PC-3 (cell line): ENCODE results near the gene ALOX12B. TPM values are rescaled to one million over a fixed set of nuclear protein-coding genes. Genes with fewer than 3 reads are reported as not detected.

ENCODE experiments used
- ATAC-seq: fragments of 200-7000 bp; cut with Tn5 transposase; 2 replicates; pipeline ENCODE4 v1.9.1; 2020; ENCODE audit warnings: mild to moderate bottlenecking, moderate library complexity
- BruUV-seq: library from RNA; stranded (reverse); fragments of 400-500 nt; replicated peaks from 2 replicates; lab custom pipeline; 2021; lab: Mats Ljungman, UMichigan
- CTCF ChIA-PET: fragments of 300-600 bp; sonication (Branson Sonifier 250); formaldehyde crosslinking; loops from one replicate; lab custom pipeline; 2022; ENCODE audit warnings: antibody characterized with exemption; lab: Charles Lee
- POLR2A ChIA-PET: fragments of 300-600 bp; sonication (Branson Sonifier 250); formaldehyde crosslinking; loops from one replicate; lab custom pipeline; 2022; ENCODE audit warnings: antibody characterized with exemption; ENCODE audit not compliant: unreplicated experiment; lab: Charles Lee
- DNase-seq: peaks from one replicate; pipeline ENCODE4 v3.0.0-alpha.2; 2015
- H2AFZ ChIP-seq: fragments of 300-600 bp; sonication (generic); 2 replicates; pipeline ENCODE4 v1.6.0; 2016; ENCODE audit warnings: antibody characterized with exemption, low read length
- H3F3A ChIP-seq: fragments of 300-600 bp; sonication (generic); one replicate; pipeline ENCODE4 v1.6.0; 2017; ENCODE audit warnings: antibody characterized with exemption, low read length, control low read depth, mild to moderate bottlenecking; ENCODE audit not compliant: unreplicated experiment
- H3K27ac ChIP-seq: fragments of 300-600 bp; sonication (generic); 2 replicates; pipeline ENCODE4 v1.5.1; 2016; ENCODE audit warnings: mild to moderate bottlenecking, low read length
- H3K27me3 ChIP-seq: fragments of 300-600 bp; sonication (generic); 2 replicates; pipeline ENCODE4 v1.6.1; 2016; ENCODE audit warnings: low read length, mixed read lengths
- H3K36me3 ChIP-seq: fragments of 300-600 bp; sonication (generic); 2 replicates; pipeline ENCODE4 v1.6.1; 2016; ENCODE audit warnings: low read depth, mixed run types, low read length, mixed read lengths
- H3K4me1 ChIP-seq: fragments of 300-600 bp; sonication (generic); 2 replicates; pipeline ENCODE4 v1.5.1; 2016; ENCODE audit warnings: low read length; ENCODE audit not compliant: insufficient read depth
- H3K4me2 ChIP-seq: fragments of 300-600 bp; sonication (generic); 2 replicates; pipeline ENCODE4 v1.6.0; 2016; ENCODE audit warnings: low read length
- H3K4me3 ChIP-seq: fragments of 300-600 bp; sonication (generic); 2 replicates; pipeline ENCODE4 v1.5.1; 2016; ENCODE audit warnings: mild to moderate bottlenecking, low read length, mixed read lengths
- H3K79me2 ChIP-seq: fragments of 300-600 bp; sonication (generic); 2 replicates; pipeline ENCODE4 v1.6.1; 2017; ENCODE audit warnings: low read length, mixed read lengths
- H3K9ac ChIP-seq: fragments of 300-600 bp; sonication (generic); 2 replicates; pipeline ENCODE4 v1.6.0; 2016; ENCODE audit warnings: mild to moderate bottlenecking, low read length
- H3K9me2 ChIP-seq: fragments of 300-600 bp; sonication (generic); replicated peaks from 2 replicates; pipeline ENCODE4 v1.6.1; 2016; ENCODE audit warnings: mixed run types, low read length, mixed read lengths
- H3K9me3 ChIP-seq: fragments of 300-600 bp; sonication (generic); 2 replicates; pipeline ENCODE4 v1.6.1; 2016; ENCODE audit warnings: low read length, mixed read lengths
- H4K20me1 ChIP-seq: fragments of 300-600 bp; sonication (generic); 2 replicates; pipeline ENCODE4 v1.6.1; 2016; ENCODE audit warnings: low read length, mixed read lengths
- EZH2 ChIP-seq: fragments of 300-600 bp; sonication (generic); IDR thresholded peaks from one replicate; pipeline ENCODE4 v1.6.1; 2017; ENCODE audit warnings: antibody characterized with exemption, mild to moderate bottlenecking, low read length; ENCODE audit not compliant: unreplicated experiment
- EZH2phosphoT487 ChIP-seq: fragments of 300-600 bp; sonication (generic); IDR thresholded peaks from 2 replicates; pipeline ENCODE4 v1.6.1; 2018; ENCODE audit warnings: mild to moderate bottlenecking, antibody characterized with exemption, low read length, borderline replicate concordance
- intact Hi-C: fragments of 100-400 bp; cut with micrococcal nuclease; formaldehyde crosslinking; loops from 2 replicates; pipeline ENCODE4 v1.9.0; 2023
- total RNA-seq: library from RNA; depleted of rRNA; stranded (reverse); fragments of >200 nt; gene quantifications from 2 replicates; pipeline ENCODE4 v1.2.3, GENCODE V29; 2014
- TF ChIP-seq, protein P1 (sequence below): fragments of 300-600 bp; sonication (generic); conservative IDR thresholded peaks from 2 replicates; pipeline ENCODE4 v1.5.1; 2017; ENCODE audit warnings: antibody characterized with exemption, low read depth, mild to moderate bottlenecking, low read length

The ALOX12B gene
- total RNA-seq, 1 experiment from 2014 or later: 0.55 TPM

DNA sequence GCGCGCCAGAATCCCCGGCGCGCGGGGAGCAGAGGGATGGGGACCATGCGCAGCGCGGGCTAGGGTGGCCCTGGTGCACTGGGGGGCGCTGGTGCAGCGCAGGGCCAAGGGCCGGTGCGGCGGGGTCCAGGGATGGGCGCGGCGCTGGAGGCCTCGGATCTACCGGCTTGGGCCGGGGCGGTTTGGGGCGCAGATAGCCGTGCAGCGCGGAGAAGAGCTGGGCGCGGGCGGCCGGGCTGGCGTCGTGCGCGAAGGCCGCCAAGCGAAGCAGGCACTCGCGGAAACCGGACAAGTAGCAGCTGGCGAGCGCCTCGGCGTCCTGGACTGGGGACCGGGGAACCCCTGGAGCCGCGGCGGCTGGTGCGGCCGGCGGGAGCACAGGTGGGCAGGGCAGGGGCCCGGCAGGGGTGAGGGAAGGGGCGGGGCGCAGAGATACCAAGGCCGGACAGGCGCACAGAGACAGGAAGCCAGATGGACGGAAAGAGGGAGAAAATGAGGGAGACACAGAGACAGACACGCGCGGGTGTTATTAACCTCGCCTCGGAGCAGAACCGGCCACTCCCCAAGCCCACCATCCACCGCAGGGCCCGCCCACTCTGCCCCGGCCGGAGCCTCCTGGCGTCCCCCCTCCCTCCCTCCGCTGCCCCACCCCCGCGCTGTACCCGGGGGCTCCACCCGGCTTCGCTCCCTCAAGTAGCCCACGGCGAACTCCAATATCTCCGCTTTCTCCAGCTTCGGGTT is 34.3 kb upstream of the ALOX12B start:
- BruUV-seq: no TSS peak

GRCh38 chr17:8121407-8121680 is 33.8 kb upstream of the ALOX12B start:
- H3F3A ChIP-seq: peaks cover 3% of the 10 kb centered on the region
- no peak for DNase-seq
- peak overlapping the region; percentile 82 for H2AFZ ChIP-seq
- POLR2A ChIA-PET: no interaction called here
- H3K36me3 ChIP-seq: no peaks in the 10 kb centered on the region
- intact Hi-C loops: no loop called here
- no peak overlapping the region for H3K9ac ChIP-seq
- peak overlapping the region; percentile 91 for H3K4me3 ChIP-seq
- no peak for ATAC-seq
- peak overlapping the region; percentile 96 for H3K4me2 ChIP-seq
- no TSS peak for BruUV-seq
- H3K79me2 ChIP-seq: no peaks in the 10 kb centered on the region
- peaks cover 15% of the 10 kb centered on the region; the same call in 1 of the 2 replicates for H3K4me1 ChIP-seq
- H3K9me2 ChIP-seq: no peaks in the 10 kb centered on the region
- H3K9me3 ChIP-seq: no peaks in the 10 kb centered on the region
- H3K27me3 ChIP-seq: no peaks in the 10 kb centered on the region
- H3K27ac ChIP-seq: no peak overlapping the region
- H4K20me1 ChIP-seq: peaks cover 3% of the 10 kb centered on the region
- no peak for TF ChIP-seq EZH2
- TF ChIP-seq, protein P1, sequence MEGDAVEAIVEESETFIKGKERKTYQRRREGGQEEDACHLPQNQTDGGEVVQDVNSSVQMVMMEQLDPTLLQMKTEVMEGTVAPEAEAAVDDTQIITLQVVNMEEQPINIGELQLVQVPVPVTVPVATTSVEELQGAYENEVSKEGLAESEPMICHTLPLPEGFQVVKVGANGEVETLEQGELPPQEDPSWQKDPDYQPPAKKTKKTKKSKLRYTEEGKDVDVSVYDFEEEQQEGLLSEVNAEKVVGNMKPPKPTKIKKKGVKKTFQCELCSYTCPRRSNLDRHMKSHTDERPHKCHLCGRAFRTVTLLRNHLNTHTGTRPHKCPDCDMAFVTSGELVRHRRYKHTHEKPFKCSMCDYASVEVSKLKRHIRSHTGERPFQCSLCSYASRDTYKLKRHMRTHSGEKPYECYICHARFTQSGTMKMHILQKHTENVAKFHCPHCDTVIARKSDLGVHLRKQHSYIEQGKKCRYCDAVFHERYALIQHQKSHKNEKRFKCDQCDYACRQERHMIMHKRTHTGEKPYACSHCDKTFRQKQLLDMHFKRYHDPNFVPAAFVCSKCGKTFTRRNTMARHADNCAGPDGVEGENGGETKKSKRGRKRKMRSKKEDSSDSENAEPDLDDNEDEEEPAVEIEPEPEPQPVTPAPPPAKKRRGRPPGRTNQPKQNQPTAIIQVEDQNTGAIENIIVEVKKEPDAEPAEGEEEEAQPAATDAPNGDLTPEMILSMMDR: no peak
- TF ChIP-seq EZH2phosphoT487: no peak
- CTCF ChIA-PET: no interaction called here

More for the DNA sequence above, 34.3 kb upstream of the ALOX12B start:
- no peaks in the 10 kb centered on the region for H3K79me2 ChIP-seq
- peak overlapping the region; percentile 82 for H2AFZ ChIP-seq
- POLR2A ChIA-PET: no interaction called here
- H3K4me1 ChIP-seq: peaks cover 15% of the 10 kb centered on the region; the same call in 1 of the 2 replicates
- no peak overlapping the region for H3K9ac ChIP-seq
- no peaks in the 10 kb centered on the region for H3K9me3 ChIP-seq
- no peaks in the 10 kb centered on the region for H3K9me2 ChIP-seq
- peaks cover 3% of the 10 kb centered on the region for H4K20me1 ChIP-seq
- TF ChIP-seq EZH2: no peak
- TF ChIP-seq EZH2phosphoT487: no peak
- TF ChIP-seq, protein P1: peak; percentile 51
- H3K36me3 ChIP-seq: no peaks in the 10 kb centered on the region
- DNase-seq (peak; percentile 47), ATAC-seq (peak; percentile 6)
- intact Hi-C loops: no loop called here
- H3K27ac ChIP-seq: no peak overlapping the region
- peaks cover 3% of the 10 kb centered on the region for H3F3A ChIP-seq
- H3K4me3 ChIP-seq: peak overlapping the region; percentile 91
- H3K4me2 ChIP-seq: peak overlapping the region; percentile 96
- no peaks in the 10 kb centered on the region for H3K27me3 ChIP-seq
- CTCF ChIA-PET: no interaction called here
